ENCODE measurements around the gene PDILT. TPM values are rescaled to one million over a fixed set of nuclear protein-coding genes. Genes with fewer than 3 reads are reported as not detected.
A peak's percentile ranks its signal among the peaks of the same experiment; 100 is the strongest.

The PDILT gene
- total RNA-seq, 3 donors from 2014 or later = not detected

- Histone ChIP-seq H3K4me3 (no peak overlapping the region), H3K36me3 (no peaks in the 10 kb centered on the region), H3K9me3 (no peaks in the 10 kb centered on the region), H3K27ac (no peak overlapping the region), H3K4me1 (no peaks in the 10 kb centered on the region), H3K27me3 (no peaks in the 10 kb centered on the region)
- DNase-seq (ENCODE audit: low spot score in 2 of 2) = no peak
- TF ChIP-seq, protein P1, sequence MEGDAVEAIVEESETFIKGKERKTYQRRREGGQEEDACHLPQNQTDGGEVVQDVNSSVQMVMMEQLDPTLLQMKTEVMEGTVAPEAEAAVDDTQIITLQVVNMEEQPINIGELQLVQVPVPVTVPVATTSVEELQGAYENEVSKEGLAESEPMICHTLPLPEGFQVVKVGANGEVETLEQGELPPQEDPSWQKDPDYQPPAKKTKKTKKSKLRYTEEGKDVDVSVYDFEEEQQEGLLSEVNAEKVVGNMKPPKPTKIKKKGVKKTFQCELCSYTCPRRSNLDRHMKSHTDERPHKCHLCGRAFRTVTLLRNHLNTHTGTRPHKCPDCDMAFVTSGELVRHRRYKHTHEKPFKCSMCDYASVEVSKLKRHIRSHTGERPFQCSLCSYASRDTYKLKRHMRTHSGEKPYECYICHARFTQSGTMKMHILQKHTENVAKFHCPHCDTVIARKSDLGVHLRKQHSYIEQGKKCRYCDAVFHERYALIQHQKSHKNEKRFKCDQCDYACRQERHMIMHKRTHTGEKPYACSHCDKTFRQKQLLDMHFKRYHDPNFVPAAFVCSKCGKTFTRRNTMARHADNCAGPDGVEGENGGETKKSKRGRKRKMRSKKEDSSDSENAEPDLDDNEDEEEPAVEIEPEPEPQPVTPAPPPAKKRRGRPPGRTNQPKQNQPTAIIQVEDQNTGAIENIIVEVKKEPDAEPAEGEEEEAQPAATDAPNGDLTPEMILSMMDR (IDR thresholded peaks at IDR 0.05) = no peak
- intact Hi-C loops (cut with DNase I; ENCODE audit: low total_unique reads) = no loop called here
Measured at GRCh38 chr16:20415541-20415940, 11.0 kb upstream of the PDILT start.

DNA sequence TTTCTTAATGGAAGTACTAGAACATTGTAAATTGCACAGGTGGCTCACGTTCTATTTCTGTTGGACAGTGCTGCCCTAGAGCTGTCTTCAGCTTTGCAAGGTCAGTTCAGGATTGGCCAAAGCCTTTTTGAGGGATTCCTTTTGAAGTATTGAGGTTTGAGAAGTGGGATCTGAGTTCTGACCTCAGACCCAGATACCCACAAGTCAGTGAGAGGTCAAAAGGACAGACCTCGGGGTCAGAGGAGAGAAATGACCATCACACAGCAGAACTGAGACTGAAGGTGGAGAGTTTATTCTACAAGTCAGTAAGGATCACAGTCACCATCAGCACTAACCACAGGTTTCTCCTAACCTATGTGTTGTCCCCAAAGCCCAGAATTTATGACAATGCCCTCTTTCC, 6.5 kb upstream of the PDILT start:
- intact Hi-C loops (cut with DNase I; ENCODE audit: low total_unique reads) = no loop called here
- H3K27ac ChIP-seq = no peak overlapping the region
- TF ChIP-seq, protein P1 (IDR thresholded peaks at IDR 0.05) = no peak
- TF ChIP-seq POLR2A (IDR thresholded peaks at IDR 0.05) (no peak), POLR2AphosphoS5 (IDR thresholded peaks at IDR 0.05) (no peak)
- no peak overlapping the region for H3K4me3 ChIP-seq
- no peaks in the 10 kb centered on the region for H3K4me1 ChIP-seq
- no peak for DNase-seq (ENCODE audit: low spot score in 2 of 2)
- H3K9me3 ChIP-seq = no peaks in the 10 kb centered on the region
- H3K27me3 ChIP-seq = no peaks in the 10 kb centered on the region
- H3K36me3 ChIP-seq = no peaks in the 10 kb centered on the region

- H3K27me3 ChIP-seq = no peaks in the 10 kb centered on the region
- intact Hi-C loops (cut with DNase I; ENCODE audit: low total_unique reads) = no loop called here
Measured at GRCh38 chr16:20410121-20410723, 5.7 kb upstream of the PDILT start.

GRCh38 chr16:20409398-20410120, 5.0 kb upstream of the PDILT start, which contains the start of gene ACSM5:
Gene ACSM5, plus strand, starts transcription at chr16:20409534. Its CDS starts 1,951 bp downstream, at chr16:20411485.
- no peak for TF ChIP-seq POLR2A (IDR thresholded peaks at IDR 0.05)
- TF ChIP-seq, protein P1 (IDR thresholded peaks at IDR 0.05) = no peak
- TF ChIP-seq POLR2AphosphoS5 (IDR thresholded peaks at IDR 0.05) = no peak
- H3K36me3 ChIP-seq = no peaks in the 10 kb centered on the region
- no peaks in the 10 kb centered on the region for H3K4me1 ChIP-seq
- intact Hi-C loops (cut with DNase I; ENCODE audit: low total_unique reads) = no loop called here
- peak in 1 of 2 donors; percentile 39 for DNase-seq (ENCODE audit: low spot score in 2 of 2)
- H3K4me3 ChIP-seq = peak within 1 kb of the TSS in 1 of 3 donors; percentile 9
- H3K27me3 ChIP-seq = no peaks in the 10 kb centered on the region
- no peaks in the 10 kb centered on the region for H3K9me3 ChIP-seq
- H3K27ac ChIP-seq = peak within 1 kb of the TSS in 1 of 2 donors; percentile 1

More at GRCh38 chr16:20410121-20410723, 5.7 kb upstream of the PDILT start:
- Histone ChIP-seq H3K9me3 (no peaks in the 10 kb centered on the region), H3K36me3 (no peaks in the 10 kb centered on the region), H3K4me1 (no peaks in the 10 kb centered on the region), H3K27ac (peak overlapping the region in 1 of 2 donors; percentile 1), H3K4me3 (peak overlapping the region in 1 of 3 donors; percentile 9)
- TF ChIP-seq, protein P1 (IDR thresholded peaks at IDR 0.05) = no peak
- TF ChIP-seq POLR2AphosphoS5 (IDR thresholded peaks at IDR 0.05) = no peak
- TF ChIP-seq POLR2A (IDR thresholded peaks at IDR 0.05) = no peak
- no peak for DNase-seq (ENCODE audit: low spot score in 2 of 2)

DNA sequence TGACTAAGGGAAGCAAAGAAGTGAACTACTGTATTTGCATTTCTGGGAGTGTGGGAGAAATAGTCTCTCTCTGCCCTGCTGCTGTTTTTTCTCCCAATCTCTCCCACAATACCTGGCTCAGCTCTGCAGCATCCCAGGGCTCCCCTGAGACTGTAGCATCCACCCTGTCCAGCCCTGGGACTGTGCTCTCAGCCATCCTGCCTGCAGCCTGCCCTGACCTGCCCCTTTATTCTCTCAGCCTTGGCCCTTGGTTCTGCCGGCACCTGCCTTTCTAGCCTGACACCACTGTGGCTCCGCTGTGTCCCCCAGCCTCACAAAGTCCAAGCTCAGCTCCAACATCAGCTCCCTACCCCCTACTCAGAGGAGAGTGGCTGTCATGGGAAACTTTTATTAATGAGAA, 1.9 kb downstream of the PDILT start:
- Histone ChIP-seq H3K9me3 (no peaks in the 10 kb centered on the region), H3K27me3 (no peaks in the 10 kb centered on the region), H3K36me3 (no peaks in the 10 kb centered on the region), H3K4me1 (no peaks in the 10 kb centered on the region), H3K27ac (no peak overlapping the region), H3K4me3 (no peak overlapping the region)
- TF ChIP-seq POLR2A (IDR thresholded peaks at IDR 0.05) (no peak), POLR2AphosphoS5 (IDR thresholded peaks at IDR 0.05) (no peak)
- TF ChIP-seq, protein P1 (IDR thresholded peaks at IDR 0.05) = no peak
- DNase-seq (ENCODE audit: low spot score in 2 of 2) = no peak
- intact Hi-C loops (cut with DNase I; ENCODE audit: low total_unique reads) = no loop called here
